Ovary (tissue), 9 donors: Measurements from ENCODE around the gene DOC2B. TPM values are rescaled to one million over a fixed set of nuclear protein-coding genes. Genes with fewer than 3 reads are reported as not detected.

Experiments used
- DNase-seq, 5 donors: peaks; one replicate each; pipeline ENCODE4 v3.0.0-alpha.2; 2019 to 2020
- H3K27ac ChIP-seq, 2 donors: fragments of 200-600 bp; one replicate each; pipeline versions ENCODE4 v1.5.1 to v1.8.0; 2019 to 2022
- H3K27me3 ChIP-seq: fragments of 200-600 bp; one replicate; pipeline ENCODE4 v1.8.0; 2022
- H3K36me3 ChIP-seq: fragments of 200-600 bp; sonication (generic); one replicate; pipeline ENCODE4 v1.5.1; 2019
- H3K4me1 ChIP-seq: one replicate; pipeline ENCODE4 v1.8.1; 2013; ENCODE audit warnings: mild to moderate bottlenecking, moderate library complexity; ENCODE audit not compliant: insufficient read depth
- H3K4me3 ChIP-seq: fragments of 200-600 bp; sonication (generic); one replicate; pipeline ENCODE4 v1.5.1; 2017
- H3K9me3 ChIP-seq, 2 donors: fragments of 200-600 bp in 1 of 2; sonication (generic) in 1 of 2; one replicate each; pipeline versions ENCODE4 v1.5.1 to v1.8.1; 2013 to 2019; ENCODE audit warnings: mild to moderate bottlenecking in 1 of 2, moderate library complexity in 1 of 2
- EP300 ChIP-seq: sonication (generic); formaldehyde crosslinking; IDR thresholded peaks from one replicate; pipeline ENCODE4 v1.6.1; 2017; ENCODE audit warnings: antibody characterized with exemption
- POLR2A ChIP-seq: fragments of 450-650 bp; IDR thresholded peaks from one replicate; pipeline ENCODE4 v1.6.1; 2017; ENCODE audit warnings: antibody characterized with exemption, mild to moderate bottlenecking, moderate library complexity
- WGBS, 3 donors: extraction: QIAGEN DNeasy Blood & Tissue Kit in 1 of 3; methylation state at CpG; one replicate each; pipeline versions ENCODE4 v1.1.5 to v1.1.7; 2013 to 2017; 5-methylcytosine and 5-hydroxymethylcytosine counted together
- intact Hi-C, 4 donors: fragments of 100-400 bp; cut with DNase I; formaldehyde crosslinking; loops; one replicate each; pipeline versions ENCODE4 v1.11.0 to v1.15.1; 2022 to 2023
- polyA plus RNA-seq, 2 donors: library from polyadenylated mRNA; stranded (reverse); fragments of 200-250 nt in 1 of 2; fragments of 350-450 nt in 1 of 2; fragmentation: Illumina TruSeq in 1 of 2; extraction: RNeasy Lipid Tissue Mini Kit (QIAGEN cat#74804) in 1 of 2; gene quantifications; one replicate each; pipeline ENCODE4 v1.2.3, GENCODE V29; 2013 to 2014
- total RNA-seq, 7 donors: library from RNA; depleted of rRNA in 2 of 7; stranded (reverse); fragments of >200 nt in 2 of 7; fragmentation: NEBNext Ultra II Directional in 3 of 7; extraction: Animal tissue kit (Norgen Biotek cat#: 25700) in 3 of 7; gene quantifications; one replicate each; pipeline versions ENCODE4 v1.1.0 to v1.2.4, GENCODE V29; 2016 to 2023
- TF ChIP-seq, protein P1 (sequence below), 3 donors: fragments of 450-650 bp in 2 of 3; fragments of 200-600 bp in 1 of 3; IDR thresholded peaks; one replicate each; pipeline versions ENCODE4 v1.5.1 to v1.8.0; 2016 to 2022; ENCODE audit warnings: antibody characterized with exemption in 3 of 3, mild to moderate bottlenecking in 1 of 3
- donor health status: DM: no; HTN: no; CAD: no; lungs with moderate emphysema.
- donor health status: DM: no; HTN: no; CAD: no.
- donor health status: Bipolar disorder and iron deficiency.
- donor health status: DM: yes; HTN: yes; CAD: no.
- donor health status: DM: no; HTN: no; CAD: no.
- donor health status: DM: yes; HTN: yes; CAD: no.

DOC2B gene
- total and polyA plus RNA-seq, 9 donors: 0.83 to 4.5 (median 2.0) TPM

DNA sequence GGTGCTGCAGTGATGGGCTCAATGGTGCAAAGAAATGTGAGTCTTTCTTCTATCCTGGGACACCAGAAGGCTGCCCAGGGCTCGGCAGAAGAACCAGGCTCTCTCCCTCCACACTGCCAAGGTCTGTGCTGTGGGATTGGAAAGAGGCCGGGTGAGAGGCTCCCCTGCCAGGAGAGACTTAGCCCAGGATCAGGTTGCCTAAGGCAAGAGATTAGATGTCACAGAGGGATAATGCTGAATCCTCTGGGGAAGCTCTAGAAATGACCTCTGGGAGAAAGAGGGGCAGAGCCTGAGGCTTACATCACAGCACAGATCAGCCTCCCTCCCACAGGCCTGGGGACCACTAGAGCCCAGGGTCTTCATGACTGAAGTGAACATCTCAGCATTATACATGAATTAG is 5.7 kb upstream of the DOC2B start:
- 87 to 94% (median 90%) methylated on average over 2 of the region's 2 CpGs for WGBS, 3 donors
- no peak overlapping the region for H3K4me3 ChIP-seq

DNA sequence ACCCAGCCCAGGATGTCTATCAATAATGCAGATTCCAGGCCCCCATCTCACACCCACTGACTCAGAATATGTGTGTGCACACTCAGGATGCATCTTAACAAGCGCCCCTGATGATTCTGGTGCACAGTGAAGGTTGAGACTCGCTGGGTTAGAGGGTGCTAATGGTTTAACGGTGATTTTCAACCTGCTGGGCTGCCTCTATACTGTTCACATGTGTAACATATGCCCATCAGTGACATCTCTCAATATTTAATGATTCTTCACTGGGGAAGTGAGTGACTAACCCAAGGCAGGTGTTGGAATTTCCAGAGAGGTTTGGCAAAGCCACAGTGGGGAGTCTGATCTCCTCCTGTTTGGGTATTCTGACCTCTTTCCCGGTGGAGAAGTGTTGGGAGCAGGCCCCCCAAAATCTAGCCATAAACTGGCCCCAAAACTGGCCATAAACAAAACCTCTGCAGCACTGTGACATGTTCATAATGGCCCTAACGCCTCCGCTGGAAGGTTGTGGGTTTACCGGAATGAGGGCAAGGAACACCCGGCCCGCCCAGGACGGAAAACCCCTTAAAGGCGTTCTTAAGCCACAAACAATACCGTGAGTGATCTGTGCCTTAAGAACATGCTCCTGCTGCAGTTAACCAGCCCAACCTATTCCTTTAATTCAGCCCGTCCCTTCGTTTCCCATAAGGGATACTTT is 4.1 kb upstream of the DOC2B start:
- H3K27ac ChIP-seq: no peak overlapping the region
- TF ChIP-seq EP300: no peak
- TF ChIP-seq, protein P1, sequence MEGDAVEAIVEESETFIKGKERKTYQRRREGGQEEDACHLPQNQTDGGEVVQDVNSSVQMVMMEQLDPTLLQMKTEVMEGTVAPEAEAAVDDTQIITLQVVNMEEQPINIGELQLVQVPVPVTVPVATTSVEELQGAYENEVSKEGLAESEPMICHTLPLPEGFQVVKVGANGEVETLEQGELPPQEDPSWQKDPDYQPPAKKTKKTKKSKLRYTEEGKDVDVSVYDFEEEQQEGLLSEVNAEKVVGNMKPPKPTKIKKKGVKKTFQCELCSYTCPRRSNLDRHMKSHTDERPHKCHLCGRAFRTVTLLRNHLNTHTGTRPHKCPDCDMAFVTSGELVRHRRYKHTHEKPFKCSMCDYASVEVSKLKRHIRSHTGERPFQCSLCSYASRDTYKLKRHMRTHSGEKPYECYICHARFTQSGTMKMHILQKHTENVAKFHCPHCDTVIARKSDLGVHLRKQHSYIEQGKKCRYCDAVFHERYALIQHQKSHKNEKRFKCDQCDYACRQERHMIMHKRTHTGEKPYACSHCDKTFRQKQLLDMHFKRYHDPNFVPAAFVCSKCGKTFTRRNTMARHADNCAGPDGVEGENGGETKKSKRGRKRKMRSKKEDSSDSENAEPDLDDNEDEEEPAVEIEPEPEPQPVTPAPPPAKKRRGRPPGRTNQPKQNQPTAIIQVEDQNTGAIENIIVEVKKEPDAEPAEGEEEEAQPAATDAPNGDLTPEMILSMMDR (IDR thresholded peaks at IDR 0.05): no peak
- TF ChIP-seq POLR2A: no peak
- H3K4me1 ChIP-seq: peaks cover 2% of the 10 kb centered on the region
- DNase-seq: no peak
- no peaks in the 10 kb centered on the region for H3K27me3 ChIP-seq
- WGBS, 3 donors: 68 to 81% (median 76%) methylated on average over 14 of the region's 14 CpGs
- H3K4me3 ChIP-seq: no peak overlapping the region
- no peaks in the 10 kb centered on the region for H3K9me3 ChIP-seq
- H3K36me3 ChIP-seq: no peaks in the 10 kb centered on the region
- intact Hi-C loops: no loop called here

More for the DNA sequence above, 5.7 kb upstream of the DOC2B start:
- intact Hi-C loops: no loop called here
- no peaks in the 10 kb centered on the region for H3K36me3 ChIP-seq
- no peaks in the 10 kb centered on the region for H3K9me3 ChIP-seq
- no peak for DNase-seq
- TF ChIP-seq EP300 (no peak), POLR2A (no peak)
- TF ChIP-seq, protein P1 (IDR thresholded peaks at IDR 0.05): no peak
- no peak overlapping the region for H3K27ac ChIP-seq
- H3K4me1 ChIP-seq: no peaks in the 10 kb centered on the region
- no peaks in the 10 kb centered on the region for H3K27me3 ChIP-seq

DNA sequence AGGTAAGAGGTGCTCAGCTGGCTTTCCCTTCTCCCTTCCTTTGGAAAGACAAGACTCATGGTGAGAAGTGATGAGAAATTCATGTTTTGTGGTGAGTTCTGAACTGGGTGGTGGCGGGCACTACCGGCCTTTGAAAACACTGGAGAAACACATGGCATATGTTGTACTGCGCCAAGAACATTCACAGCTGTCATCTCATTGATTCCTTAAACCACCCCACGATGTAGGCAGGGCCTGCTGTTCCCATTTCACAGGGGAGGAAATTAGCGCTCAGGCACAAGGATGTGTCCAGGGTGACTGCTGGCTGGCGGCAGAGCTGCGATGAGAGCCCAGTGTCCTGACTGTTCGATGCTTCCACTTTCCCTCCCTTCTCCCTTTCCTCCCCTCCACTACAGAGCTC is 1.6 kb upstream of the DOC2B start:
- Histone ChIP-seq H3K4me1 (peaks cover 2% of the 10 kb centered on the region), H3K27ac (no peak overlapping the region), H3K27me3 (peaks cover 5% of the 10 kb centered on the region), H3K36me3 (no peaks in the 10 kb centered on the region), H3K4me3 (no peak overlapping the region), H3K9me3 (no peaks in the 10 kb centered on the region)
- TF ChIP-seq EP300 (no peak), POLR2A (no peak)
- TF ChIP-seq, protein P1 (IDR thresholded peaks at IDR 0.05): no peak
- no peak for DNase-seq
- intact Hi-C loops: loop anchor here in 1 of 4 donors (5.0 kb wide), 1 partner anchor 204 kb away; no protein-coding TSS in a partner anchor
- 86 to 90% (median 90%) methylated on average over 8 of the region's 8 CpGs for WGBS, 3 donors

DNA sequence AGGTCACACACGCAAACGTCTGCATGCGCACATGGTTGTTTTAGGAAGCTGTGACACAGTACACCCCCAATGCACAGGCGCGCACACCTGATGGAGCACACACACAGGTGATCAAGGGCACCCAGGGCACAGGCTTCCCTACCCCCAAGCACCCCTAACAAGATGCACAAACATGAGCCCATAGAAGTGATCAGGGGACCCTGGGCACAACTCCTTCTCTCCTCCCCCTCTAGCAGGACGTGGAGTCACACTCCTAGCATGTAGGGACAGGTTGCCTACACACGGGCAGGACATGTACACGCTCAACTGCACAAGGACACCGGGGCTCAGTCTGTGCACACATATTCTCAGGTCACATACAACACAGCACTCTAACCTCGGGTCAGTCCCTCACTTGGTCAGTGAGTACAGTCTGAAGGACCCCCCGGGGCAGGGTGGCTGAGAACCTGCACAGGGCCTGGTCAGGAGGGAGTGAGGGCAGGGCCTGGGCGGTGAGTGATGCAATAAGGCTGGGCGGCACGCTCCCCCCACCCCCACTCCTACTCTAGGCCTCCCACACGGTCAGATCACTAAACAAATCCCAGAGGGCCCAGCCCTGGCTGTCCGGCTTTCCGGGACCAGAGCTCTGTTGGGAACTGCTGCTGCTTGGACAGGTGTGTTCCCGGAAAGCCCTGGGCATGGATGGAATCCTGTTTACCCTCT is 751 bp upstream of the DOC2B start:
- Histone ChIP-seq H3K9me3 (no peaks in the 10 kb centered on the region), H3K27me3 (peaks cover 5% of the 10 kb centered on the region), H3K4me3 (no peak overlapping the region), H3K27ac (no peak overlapping the region), H3K4me1 (peaks cover 2% of the 10 kb centered on the region), H3K36me3 (no peaks in the 10 kb centered on the region)
- TF ChIP-seq, protein P1 (IDR thresholded peaks at IDR 0.05): no peak
- TF ChIP-seq EP300 (no peak), POLR2A (no peak)
- no peak for DNase-seq
- intact Hi-C loops: loop anchor here in 1 of 4 donors (5.0 kb wide), 1 partner anchor 205 kb away; no protein-coding TSS in a partner anchor
- WGBS, 3 donors: 47 to 67% (median 61%) methylated on average over 18 of the region's 18 CpGs
